ENCODE measurements around the gene PHLPP2.
A peak's percentile ranks its signal among the peaks of the same experiment; 100 is the strongest.

PHLPP2 gene, protein sequence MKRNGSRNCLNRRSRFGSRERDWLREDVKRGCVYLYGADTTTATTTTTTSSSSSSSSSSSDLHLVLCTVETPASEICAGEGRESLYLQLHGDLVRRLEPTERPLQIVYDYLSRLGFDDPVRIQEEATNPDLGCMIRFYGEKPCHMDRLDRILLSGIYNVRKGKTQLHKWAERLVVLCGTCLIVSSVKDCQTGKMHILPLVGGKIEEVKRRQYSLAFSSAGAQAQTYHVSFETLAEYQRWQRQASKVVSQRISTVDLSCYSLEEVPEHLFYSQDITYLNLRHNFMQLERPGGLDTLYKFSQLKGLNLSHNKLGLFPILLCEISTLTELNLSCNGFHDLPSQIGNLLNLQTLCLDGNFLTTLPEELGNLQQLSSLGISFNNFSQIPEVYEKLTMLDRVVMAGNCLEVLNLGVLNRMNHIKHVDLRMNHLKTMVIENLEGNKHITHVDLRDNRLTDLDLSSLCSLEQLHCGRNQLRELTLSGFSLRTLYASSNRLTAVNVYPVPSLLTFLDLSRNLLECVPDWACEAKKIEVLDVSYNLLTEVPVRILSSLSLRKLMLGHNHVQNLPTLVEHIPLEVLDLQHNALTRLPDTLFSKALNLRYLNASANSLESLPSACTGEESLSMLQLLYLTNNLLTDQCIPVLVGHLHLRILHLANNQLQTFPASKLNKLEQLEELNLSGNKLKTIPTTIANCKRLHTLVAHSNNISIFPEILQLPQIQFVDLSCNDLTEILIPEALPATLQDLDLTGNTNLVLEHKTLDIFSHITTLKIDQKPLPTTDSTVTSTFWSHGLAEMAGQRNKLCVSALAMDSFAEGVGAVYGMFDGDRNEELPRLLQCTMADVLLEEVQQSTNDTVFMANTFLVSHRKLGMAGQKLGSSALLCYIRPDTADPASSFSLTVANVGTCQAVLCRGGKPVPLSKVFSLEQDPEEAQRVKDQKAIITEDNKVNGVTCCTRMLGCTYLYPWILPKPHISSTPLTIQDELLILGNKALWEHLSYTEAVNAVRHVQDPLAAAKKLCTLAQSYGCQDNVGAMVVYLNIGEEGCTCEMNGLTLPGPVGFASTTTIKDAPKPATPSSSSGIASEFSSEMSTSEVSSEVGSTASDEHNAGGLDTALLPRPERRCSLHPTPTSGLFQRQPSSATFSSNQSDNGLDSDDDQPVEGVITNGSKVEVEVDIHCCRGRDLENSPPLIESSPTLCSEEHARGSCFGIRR (N-terminal part only)

GRCh38 chr16:71724320-71724751 is at the start of gene PHLPP2:
Gene PHLPP2 (minus strand): TSS chr16:71724701. CDS start chr16:71714795, 9,906 bp downstream.
- no peak for DNase-seq

DNA sequence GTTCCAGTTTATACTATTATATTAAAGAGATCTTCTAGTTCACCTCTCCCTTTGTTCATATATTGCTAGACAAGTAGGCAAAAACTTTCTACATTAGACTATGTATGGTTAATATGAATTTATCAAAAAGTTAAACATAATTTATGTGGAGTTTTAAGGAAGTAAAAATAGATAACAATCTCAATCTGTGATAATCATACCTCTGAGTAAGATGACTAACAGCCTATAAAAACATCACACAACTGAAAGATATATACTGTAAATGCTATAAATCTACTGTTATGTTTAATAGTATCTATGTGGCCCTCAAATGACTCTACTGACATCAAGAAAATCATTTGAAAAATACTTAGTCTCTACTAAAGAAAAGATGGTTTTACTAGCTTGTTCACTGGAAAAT is 47.1 kb upstream of the PHLPP2 start:
- DNase-seq, result no peak

DNA sequence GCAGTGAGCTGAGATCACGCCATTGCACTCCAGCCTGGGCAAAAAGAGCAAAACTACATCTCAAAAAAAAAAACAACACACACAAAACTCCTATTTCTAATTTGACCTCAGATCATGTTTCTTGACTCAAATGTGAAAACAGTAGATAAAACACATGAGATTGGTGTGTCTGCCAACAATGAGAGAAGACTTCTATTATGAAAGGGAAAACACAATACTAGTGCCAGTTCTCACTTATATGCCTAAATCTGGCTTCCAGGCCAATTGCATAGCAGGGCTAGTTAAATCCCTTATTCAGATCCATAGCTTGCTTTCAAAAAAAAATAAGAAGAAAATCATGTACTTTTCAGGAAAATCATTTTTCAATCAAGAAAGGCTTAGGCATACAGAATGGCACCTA is 44.7 kb upstream of the PHLPP2 start:
- no peak for DNase-seq

- no peak for DNase-seq
Observed at GRCh38 chr16:71767060-71767900, 42.8 kb upstream of the PHLPP2 start.

- no peak for DNase-seq
Observed at GRCh38 chr16:71762186-71762585, 37.7 kb upstream of the PHLPP2 start.

GRCh38 chr16:71761097-71761496 is 36.6 kb upstream of the PHLPP2 start:
- DNase-seq, result no peak

GRCh38 chr16:71758293-71758760 is 33.8 kb upstream of the PHLPP2 start:
- DNase-seq, result no peak

- DNase-seq, result no peak
Observed at GRCh38 chr16:71754652-71755051, 30.2 kb upstream of the PHLPP2 start.

GRCh38 chr16:71754108-71754507 is 29.6 kb upstream of the PHLPP2 start:
- DNase-seq, result no peak

DNA sequence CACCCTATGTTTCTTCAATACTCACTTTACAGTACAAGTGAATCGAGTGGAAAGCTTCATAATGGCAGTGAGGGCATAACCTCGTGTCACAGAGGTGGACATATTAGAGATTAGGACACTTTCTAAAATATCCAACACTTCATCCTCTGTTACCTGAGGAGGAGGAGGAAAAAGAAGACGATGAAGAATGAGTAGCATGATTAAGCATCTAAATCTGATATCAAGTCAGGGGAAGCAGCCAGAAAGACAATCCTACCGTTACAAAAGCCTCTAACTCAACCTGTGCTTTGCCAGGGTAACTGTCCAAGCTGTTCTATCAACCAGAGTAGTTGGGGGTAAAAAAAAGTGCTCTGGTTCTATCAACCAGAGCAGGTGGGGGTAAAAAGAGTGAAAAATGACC is 23.7 kb upstream of the PHLPP2 start:
- DNase-seq, result no peak

- no peak for DNase-seq
Observed at GRCh38 chr16:71746442-71747046, 22.0 kb upstream of the PHLPP2 start.

- DNase-seq, result no peak
Observed at GRCh38 chr16:71738855-71739254, 14.4 kb upstream of the PHLPP2 start.

DNA sequence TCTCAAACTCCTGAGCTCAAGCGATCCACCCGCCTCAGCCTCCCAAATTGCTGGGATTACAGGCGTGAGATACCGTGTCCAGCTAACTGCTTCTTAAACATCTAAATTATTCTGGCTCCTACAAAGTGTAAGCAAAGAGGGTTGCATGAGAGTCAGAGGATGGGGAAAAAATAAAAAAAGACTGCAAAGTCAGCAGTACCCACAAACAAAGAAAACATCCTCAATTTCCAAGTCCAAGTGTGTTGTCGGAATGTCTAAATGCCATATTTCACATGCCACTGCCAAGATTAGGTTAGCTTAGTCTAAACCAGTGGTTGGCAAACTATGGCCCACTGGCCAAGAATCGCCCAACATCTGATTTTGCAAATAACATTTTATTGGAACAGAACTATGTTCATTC is 13.0 kb upstream of the PHLPP2 start:
- DNase-seq, result no peak

- no peak for DNase-seq
Observed at GRCh38 chr16:71734511-71734910, 10.0 kb upstream of the PHLPP2 start.

DNA sequence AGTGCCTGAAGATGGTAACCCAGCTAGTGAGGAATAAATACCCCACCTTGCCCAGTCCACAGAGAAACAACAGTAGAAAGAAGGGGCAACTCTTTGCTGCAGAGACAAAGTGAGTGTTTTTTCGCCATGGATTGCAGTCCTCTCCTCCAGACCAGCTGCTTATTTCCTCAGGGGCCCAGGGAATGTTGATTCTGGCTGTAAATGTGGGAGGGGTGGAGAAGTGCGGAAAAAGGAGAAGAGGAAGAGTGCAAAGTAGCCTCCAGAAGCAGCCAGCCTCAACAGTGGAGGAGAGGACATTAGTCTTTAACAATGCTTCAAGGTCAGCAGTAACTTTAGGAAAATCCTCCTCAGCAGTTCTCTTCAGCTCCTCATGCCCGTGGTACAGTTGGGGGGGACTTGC is 8.1 kb upstream of the PHLPP2 start:
- no peak for DNase-seq

DNA sequence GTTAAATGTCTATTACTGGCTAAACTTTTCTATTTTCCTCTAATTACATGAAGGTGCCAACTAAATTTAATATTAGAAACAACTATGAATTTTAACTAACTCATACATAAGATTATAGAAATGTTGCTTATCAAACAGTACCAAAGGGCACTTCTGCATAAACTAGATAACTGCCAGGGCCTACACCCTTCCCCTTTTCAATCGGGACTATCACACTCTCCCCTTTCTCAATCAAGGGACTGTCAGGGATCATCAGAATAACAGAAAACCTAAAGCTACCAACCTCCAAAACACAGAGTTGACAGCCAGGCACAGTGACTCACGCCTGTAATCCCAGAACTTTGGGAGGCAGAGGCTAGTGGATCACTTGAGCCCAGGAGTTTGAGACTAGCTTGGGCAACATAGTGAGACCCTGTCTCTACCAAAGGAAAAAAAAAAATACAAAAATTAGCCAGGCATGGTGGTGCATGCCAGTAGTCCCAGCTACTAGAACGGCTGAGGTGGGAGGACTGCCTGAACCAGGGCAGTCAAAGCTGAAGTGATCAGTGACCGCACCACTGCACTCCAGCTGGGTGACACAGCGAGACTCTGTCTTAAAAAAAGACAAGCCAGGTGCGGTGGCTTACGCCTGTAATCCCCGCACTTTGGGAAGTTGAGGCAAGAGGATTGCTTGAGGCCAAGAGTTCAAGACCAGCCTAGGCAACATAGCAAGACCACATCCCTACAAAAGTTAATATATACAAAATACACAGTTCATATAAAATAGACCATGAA is 3.2 kb upstream of the PHLPP2 start:
- no peak for DNase-seq

GRCh38 chr16:71726476-71727315 is 2.2 kb upstream of the PHLPP2 start:
- DNase-seq, result no peak

DNA sequence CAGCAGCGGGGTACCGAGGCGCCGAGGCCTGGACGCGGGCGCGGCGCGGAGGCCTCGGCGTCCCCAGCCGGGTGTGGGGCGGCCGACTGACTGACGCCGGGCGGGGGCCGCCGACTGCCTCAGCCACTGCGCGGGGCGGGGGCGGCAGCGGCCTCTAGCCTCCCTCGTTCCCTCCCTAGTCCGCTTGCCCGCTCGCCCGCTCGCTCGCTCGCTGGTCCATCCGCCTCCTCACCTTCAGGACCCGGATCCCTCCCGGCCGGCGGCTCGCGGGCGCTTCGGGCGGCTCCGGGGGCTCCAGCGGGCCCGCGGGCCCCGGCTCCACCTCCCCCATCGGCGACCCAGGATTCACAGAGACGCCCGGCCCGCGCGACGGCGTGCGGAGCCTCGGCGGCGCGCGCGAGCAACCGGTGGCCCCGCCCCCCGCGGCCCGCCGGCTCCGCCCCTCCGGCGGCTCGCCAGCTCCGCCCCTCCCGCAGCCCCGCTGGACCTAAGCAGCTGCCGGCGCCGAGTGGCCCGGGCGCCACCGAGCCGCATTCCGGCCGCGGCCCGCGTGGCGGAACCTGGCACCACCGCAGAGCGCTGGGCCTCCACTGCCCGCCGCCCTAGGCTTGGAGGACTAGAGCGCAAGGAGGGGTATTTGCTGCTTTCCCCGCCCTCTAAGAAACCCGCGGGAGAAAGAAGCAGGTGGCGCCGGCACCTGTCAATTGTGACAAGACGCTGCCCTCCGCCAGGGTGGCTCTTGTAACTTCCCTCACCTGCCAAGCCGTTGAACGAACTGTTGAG is 773 bp downstream of the PHLPP2 start:
- DNase-seq, result peak; percentile 23

Measured in DMS79 (cell line).